Endothelial cell of umbilical vein (primary cell): ENCODE results near the gene SERPINB10.

ENCODE experiments used
- CTCF ChIP-seq, 2 donors: IDR thresholded peaks; 1 replicate in 1 of 2; 2 replicates in 1 of 2; pipeline ENCODE4 v1.5.1; 2011; ENCODE audit warnings: low read length in 2 of 2, mild to moderate bottlenecking in 2 of 2, moderate library complexity in 2 of 2, control low read depth in 1 of 2, inconsistent platforms in 1 of 2, low read depth in 1 of 2; ENCODE audit not compliant: insufficient read depth in 1 of 2; ENCODE audit errors: extremely low read depth in 1 of 2
- EZH2 ChIP-seq: IDR thresholded peaks from 2 replicates; pipeline ENCODE4 v1.6.1; 2012; ENCODE audit warnings: borderline replicate concordance, low read depth, mild to moderate bottlenecking, moderate library complexity, low read length, inconsistent platforms; ENCODE audit not compliant: severe bottlenecking
- POLR2A ChIP-seq: IDR thresholded peaks from 2 replicates; pipeline ENCODE4 v1.6.1; 2012; ENCODE audit warnings: low read depth, mild to moderate bottlenecking, control low read depth, low read length
- TF ChIP-seq, protein P1 (sequence below): IDR thresholded peaks from 2 replicates; pipeline ENCODE4 v1.6.1; 2011; ENCODE audit not compliant: insufficient read depth, insufficient read length

DNA sequence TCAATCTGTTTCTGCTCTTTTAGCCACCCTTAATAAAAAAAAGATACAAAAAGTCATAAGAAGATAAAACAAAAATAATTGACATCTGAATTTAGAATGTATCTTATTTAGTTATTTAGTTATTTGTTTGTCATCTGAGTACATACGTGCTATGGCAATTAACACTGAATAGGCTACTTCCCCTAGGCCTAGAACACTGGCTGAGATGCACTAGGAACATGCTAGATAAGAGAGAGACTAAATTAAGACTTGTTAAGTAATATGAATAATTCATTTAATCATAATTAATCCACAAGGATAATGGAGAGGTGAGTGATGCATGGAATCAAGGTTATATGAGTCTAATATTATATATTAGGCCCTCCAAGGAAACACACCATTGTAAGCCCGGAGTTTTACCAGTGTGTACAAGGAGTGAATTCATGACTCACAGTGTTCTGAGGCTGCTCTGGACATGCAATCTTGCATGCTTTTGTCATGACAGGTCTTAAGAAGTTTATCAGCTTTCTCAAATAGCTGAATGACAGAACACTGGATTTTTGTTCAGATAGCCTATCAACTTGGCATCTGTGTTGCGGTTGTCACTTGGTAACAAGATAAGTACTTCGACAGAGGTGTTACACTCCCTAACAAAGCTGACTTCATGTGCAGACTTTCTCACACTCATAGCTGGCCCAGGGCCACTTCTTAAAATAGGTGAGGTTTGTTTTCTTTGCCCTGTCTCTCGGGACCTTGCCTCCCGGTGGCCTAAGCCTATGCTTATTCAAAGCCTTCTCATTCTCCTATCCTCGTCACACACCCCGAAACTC, 25.2 kb upstream of the SERPINB10 start:
- TF ChIP-seq CTCF (IDR thresholded peaks at IDR 0.05; ENCODE audit: extremely low read depth in 1 of 2, insufficient read depth in 1 of 2, low read depth in 1 of 2, low read length in 2 of 2) = no peak
- TF ChIP-seq, protein P1, sequence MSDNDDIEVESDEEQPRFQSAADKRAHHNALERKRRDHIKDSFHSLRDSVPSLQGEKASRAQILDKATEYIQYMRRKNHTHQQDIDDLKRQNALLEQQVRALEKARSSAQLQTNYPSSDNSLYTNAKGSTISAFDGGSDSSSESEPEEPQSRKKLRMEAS = no peak
- no peak for TF ChIP-seq EZH2
- no peak for TF ChIP-seq POLR2A
